GM12878 (cell line): ENCODE data around the gene SPTY2D1. TPM values are rescaled to one million over a fixed set of nuclear protein-coding genes. Genes with fewer than 3 reads are reported as not detected.
A peak's percentile ranks its signal among the peaks of the same experiment; 100 is the strongest.

Source experiments
- BRCA1 ChIP-seq: IDR thresholded peaks from 2 replicates; pipeline ENCODE4 v1.6.1; 2011; ENCODE audit warnings: low read depth, low read length, improper control_type of control experiment
- EP300 ChIP-seq, 2 experiments: fragments of 150-350 bp in 1 of 2; IDR thresholded peaks; 2 replicates each; pipeline ENCODE4 v1.6.1; 2011 to 2012; ENCODE audit warnings: low read depth in 2 of 2, low read length in 2 of 2, borderline replicate concordance in 1 of 2, improper control_type of control experiment in 1 of 2, inconsistent platforms in 1 of 2; ENCODE audit not compliant: control insufficient read depth in 1 of 2
- IKZF1 ChIP-seq: fragments of 450-650 bp; conservative IDR thresholded peaks from 2 replicates; pipeline ENCODE4 v1.6.1; 2017; ENCODE audit warnings: antibody characterized with exemption, mild to moderate bottlenecking
- IRF4 ChIP-seq: IDR thresholded peaks from 2 replicates; pipeline ENCODE4 v1.6.1; 2011; ENCODE audit warnings: low read depth, low read length
- MYC ChIP-seq: IDR thresholded peaks from 2 replicates; pipeline ENCODE4 v1.6.1; 2011; ENCODE audit warnings: mild to moderate bottlenecking, low read length, moderate library complexity, inconsistent platforms; ENCODE audit not compliant: insufficient read depth, insufficient replicate concordance, insufficient read length, severe bottlenecking
- NFXL1 ChIP-seq: fragments of 450-650 bp; IDR thresholded peaks from 2 replicates; pipeline ENCODE4 v1.6.1; 2017; ENCODE audit warnings: antibody characterized with exemption, mild to moderate bottlenecking, borderline replicate concordance
- PAX8 ChIP-seq: fragments of 450-650 bp; IDR thresholded peaks from 2 replicates; pipeline ENCODE4 v1.6.1; 2017; ENCODE audit warnings: mild to moderate bottlenecking, moderate library complexity
- PML ChIP-seq: IDR thresholded peaks from 2 replicates; pipeline ENCODE4 v1.6.1; 2012; ENCODE audit warnings: low read length, inconsistent platforms
- RAD21 ChIP-seq: IDR thresholded peaks from 2 replicates; pipeline ENCODE4 v1.6.1; 2011; ENCODE audit warnings: mild to moderate bottlenecking, low read depth, low read length, moderate library complexity; ENCODE audit not compliant: insufficient read depth
- SIX5 ChIP-seq: IDR thresholded peaks from 2 replicates; pipeline ENCODE4 v1.6.1; 2011; ENCODE audit warnings: mild to moderate bottlenecking, low read depth, low read length, moderate library complexity; ENCODE audit not compliant: severe bottlenecking
- SMC3 ChIP-seq: IDR thresholded peaks from 2 replicates; pipeline ENCODE4 v1.6.1; 2011; ENCODE audit warnings: low read length, improper control_type of control experiment, borderline replicate concordance
- SREBF1 ChIP-seq: IDR thresholded peaks from 2 replicates; pipeline ENCODE4 v1.6.1; 2012; ENCODE audit warnings: mild to moderate bottlenecking, low read length
- STAT3 ChIP-seq: IDR thresholded peaks from 2 replicates; pipeline ENCODE4 v1.6.1; 2011; ENCODE audit warnings: low read depth, low read length, improper control_type of control experiment
- polyA plus RNA-seq, 11 experiments: library from polyadenylated mRNA; depleted of rRNA in 4 of 11; unstranded in 6 of 11; stranded (reverse) in 5 of 11; fragments of >200 nt; fragmentation: Nextera tagmentation in 4 of 11; fragmentation: Illumina TruSeq in 1 of 11; extraction: Ambion mirVana in 4 of 11; extraction: Trizol in 1 of 11; gene quantifications; 1 replicate in 1 of 11; 2 replicates in 10 of 11; pipeline versions ENCODE4 v1.2.1 to v1.2.3, GENCODE V29; 2011 to 2016; ENCODE audit warnings: inconsistent platforms in 2 of 11, missing spikeins in 2 of 11, low read depth in 1 of 11
- total RNA-seq, 4 experiments: library from RNA; depleted of rRNA in 3 of 4; stranded (reverse); fragments of >200 nt in 3 of 4; fragmentation: Illumina TruSeq in 1 of 4; extraction: Trizol in 1 of 4; gene quantifications; 2 replicates each; pipeline versions ENCODE4 v1.2.1 to v1.2.3, GENCODE V29; 2013 to 2021
- TF ChIP-seq, protein P1 (sequence below): fragments of 450-650 bp; IDR thresholded peaks from 2 replicates; pipeline ENCODE4 v1.6.1; 2014; ENCODE audit warnings: mild to moderate bottlenecking
- TF ChIP-seq, protein P2 (sequence below): IDR thresholded peaks from 2 replicates; pipeline ENCODE4 v1.6.1; 2012; ENCODE audit warnings: low read length, inconsistent platforms
- TF ChIP-seq, protein P3 (sequence below): fragments of 450-650 bp; IDR thresholded peaks from 2 replicates; pipeline ENCODE4 v1.6.1; 2016; ENCODE audit warnings: mild to moderate bottlenecking
- TF ChIP-seq, protein P4 (sequence below): fragments of 450-650 bp; conservative IDR thresholded peaks from 2 replicates; pipeline ENCODE4 v1.6.1; 2017; ENCODE audit warnings: mild to moderate bottlenecking, moderate library complexity
- TF ChIP-seq, protein P5 (sequence below): fragments of 450-650 bp; IDR thresholded peaks from 2 replicates; pipeline ENCODE4 v1.6.1; 2016; ENCODE audit warnings: mild to moderate bottlenecking, moderate library complexity, borderline replicate concordance

Gene SPTY2D1
- total and polyA plus RNA-seq, 10 of the 15 experiments (the other 5 are each of a cell fraction or from before 2014, with no cell fraction given): 4.6 to 31.1 (median 15.5) TPM

DNA sequence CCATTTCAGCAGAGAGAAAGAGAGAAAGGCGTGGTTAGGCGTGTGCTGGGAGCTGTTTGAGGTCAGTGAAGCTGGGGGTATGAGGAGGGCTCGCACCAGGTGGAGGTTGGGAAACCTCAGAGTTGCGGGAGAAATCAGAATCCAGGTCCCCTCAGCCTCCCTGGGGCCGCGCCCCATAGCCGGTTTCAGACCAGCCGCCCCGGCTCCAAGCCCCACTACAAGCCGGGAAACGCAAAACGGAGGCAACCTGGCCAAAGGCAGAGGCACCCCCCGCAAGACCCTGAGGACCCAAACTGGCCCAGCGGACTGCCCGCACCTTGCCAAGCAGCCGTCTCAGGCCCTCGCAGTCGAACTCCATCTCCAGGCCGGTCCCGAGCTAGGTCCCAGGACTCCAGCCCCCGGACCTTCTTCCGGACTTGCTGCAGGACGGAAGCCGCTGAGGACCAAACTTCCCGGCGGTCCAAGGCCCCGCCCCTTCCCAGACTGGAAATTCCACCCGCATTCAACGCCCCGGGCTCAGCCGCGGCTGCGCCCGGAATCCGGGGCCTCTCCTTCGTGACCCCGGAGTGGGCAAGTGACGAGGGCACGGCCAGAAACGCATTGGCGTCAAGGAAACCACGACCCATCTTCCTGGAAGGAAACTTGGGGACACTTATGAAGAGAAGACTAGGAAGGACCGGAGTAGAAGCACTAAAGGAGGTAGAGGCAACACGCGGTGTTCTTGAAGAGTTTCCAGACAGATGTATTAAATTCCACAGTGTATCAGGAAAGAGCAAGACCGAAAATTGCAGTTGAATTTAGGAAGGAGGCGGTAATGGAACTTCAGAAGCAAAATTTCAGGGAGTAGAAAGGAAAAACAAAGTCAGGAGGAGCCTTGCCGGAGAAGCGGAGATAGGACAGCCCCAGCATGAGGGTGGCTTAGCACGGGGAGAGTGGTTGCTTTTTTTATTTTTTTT lies 45.6 kb downstream of the SPTY2D1 start, which contains the start of gene UEVLD (continued):
- TF ChIP-seq, protein P1, sequence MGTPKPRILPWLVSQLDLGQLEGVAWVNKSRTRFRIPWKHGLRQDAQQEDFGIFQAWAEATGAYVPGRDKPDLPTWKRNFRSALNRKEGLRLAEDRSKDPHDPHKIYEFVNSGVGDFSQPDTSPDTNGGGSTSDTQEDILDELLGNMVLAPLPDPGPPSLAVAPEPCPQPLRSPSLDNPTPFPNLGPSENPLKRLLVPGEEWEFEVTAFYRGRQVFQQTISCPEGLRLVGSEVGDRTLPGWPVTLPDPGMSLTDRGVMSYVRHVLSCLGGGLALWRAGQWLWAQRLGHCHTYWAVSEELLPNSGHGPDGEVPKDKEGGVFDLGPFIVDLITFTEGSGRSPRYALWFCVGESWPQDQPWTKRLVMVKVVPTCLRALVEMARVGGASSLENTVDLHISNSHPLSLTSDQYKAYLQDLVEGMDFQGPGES: no peak
- TF ChIP-seq PML (0 out of 2 replicates have a peak, but pooled peaks have one; percentile 66), SREBF1 (no peak), SIX5 (no peak), IRF4 (no peak), NFXL1 (no peak), MYC (no peak), IKZF1 (peak; percentile 96), BRCA1 (no peak), EP300 (IDR thresholded peaks at IDR 0.05; ENCODE audit: borderline replicate concordance in 1 of 2, control insufficient read depth in 1 of 2, low read depth in 2 of 2, low read length in 2 of 2) (no peak), RAD21 (no peak), PAX8 (no peak), STAT3 (no peak), SMC3 (0 out of 2 replicates have a peak, but pooled peaks have one; percentile 10)
- TF ChIP-seq, protein P2, sequence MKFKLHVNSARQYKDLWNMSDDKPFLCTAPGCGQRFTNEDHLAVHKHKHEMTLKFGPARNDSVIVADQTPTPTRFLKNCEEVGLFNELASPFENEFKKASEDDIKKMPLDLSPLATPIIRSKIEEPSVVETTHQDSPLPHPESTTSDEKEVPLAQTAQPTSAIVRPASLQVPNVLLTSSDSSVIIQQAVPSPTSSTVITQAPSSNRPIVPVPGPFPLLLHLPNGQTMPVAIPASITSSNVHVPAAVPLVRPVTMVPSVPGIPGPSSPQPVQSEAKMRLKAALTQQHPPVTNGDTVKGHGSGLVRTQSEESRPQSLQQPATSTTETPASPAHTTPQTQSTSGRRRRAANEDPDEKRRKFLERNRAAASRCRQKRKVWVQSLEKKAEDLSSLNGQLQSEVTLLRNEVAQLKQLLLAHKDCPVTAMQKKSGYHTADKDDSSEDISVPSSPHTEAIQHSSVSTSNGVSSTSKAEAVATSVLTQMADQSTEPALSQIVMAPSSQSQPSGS: no peak
- TF ChIP-seq, protein P3, sequence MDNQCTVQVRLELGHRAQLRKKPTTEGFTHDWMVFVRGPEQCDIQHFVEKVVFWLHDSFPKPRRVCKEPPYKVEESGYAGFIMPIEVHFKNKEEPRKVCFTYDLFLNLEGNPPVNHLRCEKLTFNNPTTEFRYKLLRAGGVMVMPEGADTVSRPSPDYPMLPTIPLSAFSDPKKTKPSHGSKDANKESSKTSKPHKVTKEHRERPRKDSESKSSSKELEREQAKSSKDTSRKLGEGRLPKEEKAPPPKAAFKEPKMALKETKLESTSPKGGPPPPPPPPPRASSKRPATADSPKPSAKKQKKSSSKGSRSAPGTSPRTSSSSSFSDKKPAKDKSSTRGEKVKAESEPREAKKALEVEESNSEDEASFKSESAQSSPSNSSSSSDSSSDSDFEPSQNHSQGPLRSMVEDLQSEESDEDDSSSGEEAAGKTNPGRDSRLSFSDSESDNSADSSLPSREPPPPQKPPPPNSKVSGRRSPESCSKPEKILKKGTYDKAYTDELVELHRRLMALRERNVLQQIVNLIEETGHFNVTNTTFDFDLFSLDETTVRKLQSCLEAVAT: no peak; the same call in 1 of the 2 replicates
- TF ChIP-seq, protein P4, sequence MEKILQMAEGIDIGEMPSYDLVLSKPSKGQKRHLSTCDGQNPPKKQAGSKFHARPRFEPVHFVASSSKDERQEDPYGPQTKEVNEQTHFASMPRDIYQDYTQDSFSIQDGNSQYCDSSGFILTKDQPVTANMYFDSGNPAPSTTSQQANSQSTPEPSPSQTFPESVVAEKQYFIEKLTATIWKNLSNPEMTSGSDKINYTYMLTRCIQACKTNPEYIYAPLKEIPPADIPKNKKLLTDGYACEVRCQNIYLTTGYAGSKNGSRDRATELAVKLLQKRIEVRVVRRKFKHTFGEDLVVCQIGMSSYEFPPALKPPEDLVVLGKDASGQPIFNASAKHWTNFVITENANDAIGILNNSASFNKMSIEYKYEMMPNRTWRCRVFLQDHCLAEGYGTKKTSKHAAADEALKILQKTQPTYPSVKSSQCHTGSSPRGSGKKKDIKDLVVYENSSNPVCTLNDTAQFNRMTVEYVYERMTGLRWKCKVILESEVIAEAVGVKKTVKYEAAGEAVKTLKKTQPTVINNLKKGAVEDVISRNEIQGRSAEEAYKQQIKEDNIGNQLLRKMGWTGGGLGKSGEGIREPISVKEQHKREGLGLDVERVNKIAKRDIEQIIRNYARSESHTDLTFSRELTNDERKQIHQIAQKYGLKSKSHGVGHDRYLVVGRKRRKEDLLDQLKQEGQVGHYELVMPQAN: peak; percentile 72; the same call in 1 of the 2 replicates
- TF ChIP-seq, protein P5, sequence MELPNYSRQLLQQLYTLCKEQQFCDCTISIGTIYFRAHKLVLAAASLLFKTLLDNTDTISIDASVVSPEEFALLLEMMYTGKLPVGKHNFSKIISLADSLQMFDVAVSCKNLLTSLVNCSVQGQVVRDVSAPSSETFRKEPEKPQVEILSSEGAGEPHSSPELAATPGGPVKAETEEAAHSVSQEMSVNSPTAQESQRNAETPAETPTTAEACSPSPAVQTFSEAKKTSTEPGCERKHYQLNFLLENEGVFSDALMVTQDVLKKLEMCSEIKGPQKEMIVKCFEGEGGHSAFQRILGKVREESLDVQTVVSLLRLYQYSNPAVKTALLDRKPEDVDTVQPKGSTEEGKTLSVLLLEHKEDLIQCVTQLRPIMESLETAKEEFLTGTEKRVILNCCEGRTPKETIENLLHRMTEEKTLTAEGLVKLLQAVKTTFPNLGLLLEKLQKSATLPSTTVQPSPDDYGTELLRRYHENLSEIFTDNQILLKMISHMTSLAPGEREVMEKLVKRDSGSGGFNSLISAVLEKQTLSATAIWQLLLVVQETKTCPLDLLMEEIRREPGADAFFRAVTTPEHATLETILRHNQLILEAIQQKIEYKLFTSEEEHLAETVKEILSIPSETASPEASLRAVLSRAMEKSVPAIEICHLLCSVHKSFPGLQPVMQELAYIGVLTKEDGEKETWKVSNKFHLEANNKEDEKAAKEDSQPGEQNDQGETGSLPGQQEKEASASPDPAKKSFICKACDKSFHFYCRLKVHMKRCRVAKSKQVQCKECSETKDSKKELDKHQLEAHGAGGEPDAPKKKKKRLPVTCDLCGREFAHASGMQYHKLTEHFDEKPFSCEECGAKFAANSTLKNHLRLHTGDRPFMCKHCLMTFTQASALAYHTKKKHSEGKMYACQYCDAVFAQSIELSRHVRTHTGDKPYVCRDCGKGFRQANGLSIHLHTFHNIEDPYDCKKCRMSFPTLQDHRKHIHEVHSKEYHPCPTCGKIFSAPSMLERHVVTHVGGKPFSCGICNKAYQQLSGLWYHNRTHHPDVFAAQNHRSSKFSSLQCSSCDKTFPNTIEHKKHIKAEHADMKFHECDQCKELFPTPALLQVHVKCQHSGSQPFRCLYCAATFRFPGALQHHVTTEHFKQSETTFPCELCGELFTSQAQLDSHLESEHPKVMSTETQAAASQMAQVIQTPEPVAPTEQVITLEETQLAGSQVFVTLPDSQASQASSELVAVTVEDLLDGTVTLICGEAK: peak; percentile 40; the same call in 1 of the 2 replicates
